Measurements from ENCODE around the gene FCHO2.

- TF ChIP-seq, protein P1, sequence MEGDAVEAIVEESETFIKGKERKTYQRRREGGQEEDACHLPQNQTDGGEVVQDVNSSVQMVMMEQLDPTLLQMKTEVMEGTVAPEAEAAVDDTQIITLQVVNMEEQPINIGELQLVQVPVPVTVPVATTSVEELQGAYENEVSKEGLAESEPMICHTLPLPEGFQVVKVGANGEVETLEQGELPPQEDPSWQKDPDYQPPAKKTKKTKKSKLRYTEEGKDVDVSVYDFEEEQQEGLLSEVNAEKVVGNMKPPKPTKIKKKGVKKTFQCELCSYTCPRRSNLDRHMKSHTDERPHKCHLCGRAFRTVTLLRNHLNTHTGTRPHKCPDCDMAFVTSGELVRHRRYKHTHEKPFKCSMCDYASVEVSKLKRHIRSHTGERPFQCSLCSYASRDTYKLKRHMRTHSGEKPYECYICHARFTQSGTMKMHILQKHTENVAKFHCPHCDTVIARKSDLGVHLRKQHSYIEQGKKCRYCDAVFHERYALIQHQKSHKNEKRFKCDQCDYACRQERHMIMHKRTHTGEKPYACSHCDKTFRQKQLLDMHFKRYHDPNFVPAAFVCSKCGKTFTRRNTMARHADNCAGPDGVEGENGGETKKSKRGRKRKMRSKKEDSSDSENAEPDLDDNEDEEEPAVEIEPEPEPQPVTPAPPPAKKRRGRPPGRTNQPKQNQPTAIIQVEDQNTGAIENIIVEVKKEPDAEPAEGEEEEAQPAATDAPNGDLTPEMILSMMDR (IDR thresholded peaks at IDR 0.05; ENCODE audit: low read depth, low read length), result no peak
- no peak for TF ChIP-seq EZH2phosphoT487 (IDR thresholded peaks at IDR 0.05; ENCODE audit: low read depth)
Measured at GRCh38 chr5:73030995-73031394, 75.2 kb downstream of the FCHO2 start.
